PFSK-1 (cell line): Measurements from ENCODE around the gene ABCF2.

Experiments
- FOXP2 ChIP-seq: optimal IDR thresholded peaks from 2 replicates; pipeline ENCODE3; 2011; ENCODE audit warnings: borderline replicate concordance, control low read depth, inconsistent platforms; ENCODE audit not compliant: insufficient read depth; ENCODE audit errors: extremely low read length, extremely low read depth
- POLR2AphosphoS5 ChIP-seq: IDR thresholded peaks from 2 replicates; pipeline ENCODE4 v1.6.1; 2012; ENCODE audit warnings: low read depth, mild to moderate bottlenecking, control low read depth, low read length, moderate library complexity
- TAF1 ChIP-seq: IDR thresholded peaks from 2 replicates; pipeline ENCODE4 v1.6.1; 2012; ENCODE audit warnings: low read length, control low read depth, borderline replicate concordance; ENCODE audit not compliant: insufficient read depth

DNA sequence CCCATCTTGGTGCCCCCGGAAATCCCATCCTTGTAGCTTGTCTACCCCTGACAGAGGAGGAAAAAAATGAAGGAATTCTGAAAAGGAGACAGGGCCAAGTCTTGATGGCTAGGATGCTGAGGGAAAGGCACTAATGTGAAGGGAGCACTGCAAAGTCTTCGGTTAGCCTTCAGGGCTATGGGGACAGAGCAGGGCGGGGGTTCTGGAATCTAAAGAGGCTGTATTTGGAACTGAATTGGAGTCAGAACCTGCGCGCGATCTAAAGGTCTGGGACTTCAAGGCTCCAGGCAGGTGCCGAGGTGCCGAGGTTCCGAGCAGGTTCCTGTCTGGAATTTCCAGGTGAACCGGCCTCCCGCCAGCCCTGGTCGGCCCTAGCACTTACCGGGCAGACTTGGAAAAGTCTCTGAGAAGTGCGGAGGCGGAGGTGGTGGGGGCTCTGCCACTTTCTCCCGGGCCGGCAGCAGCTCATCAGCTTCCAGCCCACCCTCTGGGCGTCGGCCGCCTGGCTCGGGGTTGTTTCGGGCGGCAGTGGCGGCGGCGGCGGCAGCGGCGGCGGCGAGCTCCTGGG is 60.3 kb downstream of the ABCF2 start:
- TF ChIP-seq POLR2AphosphoS5 (no peak), TAF1 (no peak), FOXP2 (no peak)
